Hepatocyte (in vitro differentiated cells): ENCODE measurements around the gene POU2F1. TPM values are rescaled to one million over a fixed set of nuclear protein-coding genes. Genes with fewer than 3 reads are reported as not detected.
A peak's percentile ranks its signal among the peaks of the same experiment; 100 is the strongest.

Experiments used
- DNase-seq: peaks from one replicate; pipeline ENCODE4 v3.0.0-alpha.2; 2016; ENCODE audit warnings: low spot score
- H2AFZ ChIP-seq: fragments of 200-600 bp; sonication (generic); 2 replicates; pipeline ENCODE4 v1.6.0; 2016; ENCODE audit warnings: antibody characterized with exemption, mild to moderate bottlenecking
- H3K27ac ChIP-seq: fragments of 200-600 bp; sonication (generic); 2 replicates; pipeline ENCODE4 v1.5.1; 2016; ENCODE audit warnings: mild to moderate bottlenecking
- H3K27me3 ChIP-seq: fragments of 200-600 bp; sonication (generic); 2 replicates; pipeline ENCODE4 v1.6.1; 2016
- H3K36me3 ChIP-seq: fragments of 200-600 bp; sonication (generic); replicated peaks from 2 replicates; pipeline ENCODE4 v1.5.1; 2016; ENCODE audit warnings: low read depth; ENCODE audit not compliant: insufficient read depth
- H3K4me1 ChIP-seq: fragments of 200-600 bp; sonication (generic); 2 replicates; pipeline ENCODE4 v1.5.1; 2016; ENCODE audit warnings: mild to moderate bottlenecking, moderate library complexity; ENCODE audit not compliant: insufficient read depth
- H3K4me2 ChIP-seq: fragments of 200-600 bp; sonication (generic); 2 replicates; pipeline ENCODE4 v1.6.0; 2016
- H3K4me3 ChIP-seq: fragments of 200-600 bp; sonication (generic); 2 replicates; pipeline ENCODE4 v1.5.1; 2016; ENCODE audit warnings: mild to moderate bottlenecking
- H3K79me2 ChIP-seq: fragments of 200-600 bp; sonication (generic); 2 replicates; pipeline ENCODE4 v1.6.0; 2017; ENCODE audit warnings: mild to moderate bottlenecking
- H3K9me2 ChIP-seq: fragments of 200-600 bp; sonication (generic); replicated peaks from 2 replicates; pipeline ENCODE4 v1.6.0; 2017; ENCODE audit warnings: mild to moderate bottlenecking; ENCODE audit not compliant: insufficient read depth
- H3K9me3 ChIP-seq: fragments of 200-600 bp; sonication (generic); 2 replicates; pipeline ENCODE4 v1.5.1; 2016; ENCODE audit warnings: low read depth, mild to moderate bottlenecking
- H4K20me1 ChIP-seq: fragments of 200-600 bp; sonication (generic); 2 replicates; pipeline ENCODE4 v1.6.0; 2016; ENCODE audit warnings: mild to moderate bottlenecking; ENCODE audit not compliant: insufficient read depth, poor library complexity, severe bottlenecking
- EZH2 ChIP-seq: fragments of 200-600 bp; sonication (generic); IDR thresholded peaks from 2 replicates; pipeline ENCODE4 v1.6.1; 2016; ENCODE audit warnings: antibody characterized with exemption, mild to moderate bottlenecking, borderline replicate concordance
- EZH2phosphoT487 ChIP-seq: fragments of 200-600 bp; sonication (generic); IDR thresholded peaks from one replicate; pipeline ENCODE4 v1.6.1; 2018; ENCODE audit warnings: antibody characterized with exemption, mild to moderate bottlenecking, low read depth, moderate library complexity; ENCODE audit not compliant: unreplicated experiment, severe bottlenecking
- WGBS: methylation state at CpG from one replicate; pipeline ENCODE4 v1.1.6; 2016; ENCODE audit warnings: low lambda C conversion rate; ENCODE audit errors: missing lambda C conversion rate; 5-methylcytosine and 5-hydroxymethylcytosine counted together
- polyA plus RNA-seq: library from polyadenylated mRNA; unstranded; fragments of >200 nt; fragmentation: Nextera tagmentation; extraction: Ambion mirVana; gene quantifications from 2 replicates; pipeline ENCODE4 v1.2.1, GENCODE V29; 2016
- total RNA-seq: library from RNA; depleted of rRNA; stranded (reverse); fragments of >200 nt; gene quantifications from 2 replicates; pipeline ENCODE4 v1.2.3, GENCODE V29; 2014
- TF ChIP-seq, protein P1 (sequence below): fragments of 200-600 bp; sonication (generic); IDR thresholded peaks from 2 replicates; pipeline ENCODE4 v1.5.1; 2016; ENCODE audit warnings: antibody characterized with exemption, mild to moderate bottlenecking; ENCODE audit not compliant: poor library complexity

Gene POU2F1
- total and polyA plus RNA-seq, 2 experiments from 2014 or later: 11.9 to 14.5 TPM

DNA sequence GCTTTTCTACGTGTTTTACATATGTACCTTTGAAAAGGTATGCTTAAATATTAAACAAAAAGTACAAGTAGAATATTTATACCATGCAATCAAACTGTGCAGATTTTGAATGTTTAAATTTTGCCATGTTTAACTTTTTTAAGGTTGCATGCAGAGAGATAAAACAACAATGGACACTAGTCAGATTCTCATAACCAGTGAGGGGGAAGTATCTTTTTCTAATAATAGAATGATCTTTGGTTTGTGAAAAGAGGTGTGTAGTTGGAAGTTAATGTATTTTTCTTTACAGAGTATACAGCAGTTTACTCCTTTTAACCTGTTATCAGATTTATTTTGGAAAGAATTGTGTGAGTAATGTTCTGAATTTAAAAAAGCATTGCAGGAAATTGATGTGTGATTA lies 27.1 kb downstream of the POU2F1 start:
- Histone ChIP-seq H2AFZ (no peak overlapping the region), H3K4me1 (no peaks in the 10 kb centered on the region), H3K27me3 (no peaks in the 10 kb centered on the region), H3K36me3 (no peaks in the 10 kb centered on the region), H3K9me2 (no peaks in the 10 kb centered on the region), H4K20me1 (no peaks in the 10 kb centered on the region), H3K27ac (no peak overlapping the region), H3K9me3 (no peaks in the 10 kb centered on the region), H3K4me3 (no peak overlapping the region), H3K79me2 (peaks cover 81% of the 10 kb centered on the region), H3K4me2 (no peak overlapping the region)
- DNase-seq: no peak
- TF ChIP-seq EZH2 (no peak), EZH2phosphoT487 (no peak)
- TF ChIP-seq, protein P1, sequence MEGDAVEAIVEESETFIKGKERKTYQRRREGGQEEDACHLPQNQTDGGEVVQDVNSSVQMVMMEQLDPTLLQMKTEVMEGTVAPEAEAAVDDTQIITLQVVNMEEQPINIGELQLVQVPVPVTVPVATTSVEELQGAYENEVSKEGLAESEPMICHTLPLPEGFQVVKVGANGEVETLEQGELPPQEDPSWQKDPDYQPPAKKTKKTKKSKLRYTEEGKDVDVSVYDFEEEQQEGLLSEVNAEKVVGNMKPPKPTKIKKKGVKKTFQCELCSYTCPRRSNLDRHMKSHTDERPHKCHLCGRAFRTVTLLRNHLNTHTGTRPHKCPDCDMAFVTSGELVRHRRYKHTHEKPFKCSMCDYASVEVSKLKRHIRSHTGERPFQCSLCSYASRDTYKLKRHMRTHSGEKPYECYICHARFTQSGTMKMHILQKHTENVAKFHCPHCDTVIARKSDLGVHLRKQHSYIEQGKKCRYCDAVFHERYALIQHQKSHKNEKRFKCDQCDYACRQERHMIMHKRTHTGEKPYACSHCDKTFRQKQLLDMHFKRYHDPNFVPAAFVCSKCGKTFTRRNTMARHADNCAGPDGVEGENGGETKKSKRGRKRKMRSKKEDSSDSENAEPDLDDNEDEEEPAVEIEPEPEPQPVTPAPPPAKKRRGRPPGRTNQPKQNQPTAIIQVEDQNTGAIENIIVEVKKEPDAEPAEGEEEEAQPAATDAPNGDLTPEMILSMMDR: no peak
- WGBS: 90% methylated on average over 1 of the region's 1 CpG

DNA sequence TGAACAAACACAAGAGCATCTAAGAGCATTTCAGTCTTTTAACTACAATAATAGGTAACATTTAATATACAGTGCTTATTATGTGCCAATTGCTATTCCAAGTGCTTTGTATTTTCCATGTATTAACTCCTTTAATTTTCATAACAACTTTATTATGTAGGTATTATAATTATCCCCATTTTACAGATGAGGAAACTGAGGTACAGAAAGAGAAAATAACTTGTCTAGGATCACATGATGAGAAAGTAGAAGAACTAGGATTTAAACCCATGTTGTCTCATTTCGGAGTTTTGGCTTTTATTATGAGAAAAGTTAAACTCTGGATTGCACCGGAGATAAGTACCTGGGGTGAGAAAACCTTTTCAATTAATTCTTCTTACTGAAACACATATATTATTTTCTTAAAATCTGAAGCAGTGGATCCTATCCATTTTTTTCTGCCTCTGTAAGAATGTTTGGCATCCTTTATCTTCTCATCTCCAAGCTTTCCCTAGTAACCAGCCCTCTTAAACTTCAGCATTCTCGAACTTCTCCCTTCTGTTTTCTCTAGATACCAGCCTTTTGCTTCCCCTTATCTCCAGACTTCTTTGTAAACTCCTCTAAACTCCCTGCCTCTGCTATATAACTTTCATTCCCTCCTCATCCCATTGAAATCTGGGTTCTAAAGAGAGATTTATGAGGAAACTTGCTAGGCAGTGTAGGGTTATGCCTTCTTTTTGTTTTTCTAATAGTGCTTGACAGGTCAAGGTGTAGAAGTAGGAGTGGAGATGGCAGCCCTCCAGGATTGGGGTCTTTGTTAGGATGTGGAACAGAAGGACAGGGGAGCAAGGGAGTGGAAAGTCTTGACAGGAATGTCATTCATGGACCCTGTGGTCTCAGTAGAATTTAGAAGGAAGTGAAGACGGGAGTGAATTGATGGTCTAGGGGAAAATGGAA lies 28.3 kb downstream of the POU2F1 start:
- TF ChIP-seq EZH2phosphoT487 (no peak), EZH2 (no peak)
- TF ChIP-seq, protein P1: no peak
- Histone ChIP-seq H3K27ac (peak overlapping the region; percentile 21), H3K9me3 (no peaks in the 10 kb centered on the region), H3K36me3 (no peaks in the 10 kb centered on the region), H3K79me2 (peaks cover 76% of the 10 kb centered on the region), H3K4me2 (no peak overlapping the region), H3K27me3 (no peaks in the 10 kb centered on the region), H3K9me2 (no peaks in the 10 kb centered on the region), H3K4me3 (no peak overlapping the region), H2AFZ (no peak overlapping the region), H3K4me1 (peaks cover 5% of the 10 kb centered on the region), H4K20me1 (no peaks in the 10 kb centered on the region)
- 70% methylated on average over 4 of the region's 4 CpGs for WGBS
- DNase-seq: no peak

DNA sequence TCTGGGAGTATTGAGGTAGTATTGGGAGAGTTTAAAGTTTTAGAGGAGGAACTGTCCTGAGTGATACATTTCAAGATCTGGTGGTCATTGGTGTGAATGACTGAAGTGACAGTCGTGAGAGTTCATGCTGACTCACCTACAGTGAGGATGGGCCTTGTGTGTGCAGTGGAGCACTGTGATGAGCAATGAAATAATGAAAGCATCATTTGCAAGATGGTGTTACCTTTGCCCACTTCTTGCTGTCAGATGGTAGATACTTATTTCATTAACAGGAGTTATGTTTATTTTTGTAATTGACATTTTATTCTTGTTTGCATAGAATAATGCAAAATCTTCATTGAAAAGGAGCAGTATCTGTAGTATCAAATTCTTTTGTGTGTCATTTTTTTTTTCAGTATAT lies 29.0 kb downstream of the POU2F1 start:
- H2AFZ ChIP-seq: no peak overlapping the region
- no peaks in the 10 kb centered on the region for H3K9me2 ChIP-seq
- H3K36me3 ChIP-seq: no peaks in the 10 kb centered on the region
- no peak overlapping the region for H3K4me2 ChIP-seq
- WGBS: 64% methylated on average over 1 of the region's 1 CpG
- H3K27ac ChIP-seq: no peak overlapping the region
- H3K9me3 ChIP-seq: no peaks in the 10 kb centered on the region
- no peaks in the 10 kb centered on the region for H3K27me3 ChIP-seq
- H4K20me1 ChIP-seq: no peaks in the 10 kb centered on the region
- TF ChIP-seq, protein P1: no peak
- TF ChIP-seq EZH2phosphoT487: no peak
- TF ChIP-seq EZH2: no peak
- peaks cover 5% of the 10 kb centered on the region for H3K4me1 ChIP-seq
- H3K79me2 ChIP-seq: peaks cover 75% of the 10 kb centered on the region
- DNase-seq: no peak
- no peak overlapping the region for H3K4me3 ChIP-seq
